NK-92 (cell line): ENCODE data around the gene NFATC2.

ENCODE experiments used
- DNase-seq: peaks from one replicate; lab custom pipeline; 2025; ENCODE audit not compliant: unreplicated experiment; lab: John Stamatoyannopoulos, UW

Gene NFATC2

DNA sequence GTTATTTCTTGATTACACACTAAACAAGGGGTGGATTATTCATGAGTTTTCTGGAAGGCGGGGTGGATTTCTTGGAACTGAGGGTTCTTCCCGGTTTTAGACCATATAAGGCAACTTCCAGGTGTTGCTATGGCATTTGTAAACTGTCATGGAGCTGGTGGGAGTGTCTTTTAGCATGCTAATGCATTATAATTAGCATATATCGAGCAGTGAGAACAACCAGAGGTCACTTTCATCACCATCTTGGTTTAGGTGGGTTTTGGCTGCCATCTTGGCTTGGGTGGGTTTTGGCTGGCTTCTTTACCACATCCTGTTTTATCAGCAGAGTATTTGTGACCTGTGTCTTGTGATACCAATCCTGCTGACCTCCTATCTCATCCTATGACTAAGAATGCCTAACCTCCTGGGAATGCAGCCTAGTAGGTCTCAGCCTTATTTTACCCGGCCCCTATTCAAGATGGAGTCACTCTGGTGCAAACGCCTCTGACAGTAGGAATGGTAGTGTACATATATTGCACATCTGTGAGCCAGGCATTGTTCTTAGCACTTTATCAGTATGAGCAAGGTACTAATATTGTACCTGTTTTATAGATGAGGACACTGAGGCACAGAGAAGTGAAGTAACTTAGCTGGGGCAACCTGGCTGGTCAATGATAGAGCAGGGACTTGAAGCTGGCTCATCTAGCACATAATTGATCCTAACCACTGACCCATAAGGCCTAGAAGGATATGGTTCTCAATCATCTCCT is 203.7 kb downstream of the NFATC2 start:
- no peak for DNase-seq

- DNase-seq = no peak
Measured at GRCh38 chr20:51337126-51337805, 205.3 kb downstream of the NFATC2 start.
